NCI-H774 (cell line): ENCODE measurements around the gene MPPED2.
A peak's percentile ranks its signal among the peaks of the same experiment; 100 is the strongest.

Experiments used
- DNase-seq: peaks from one replicate; lab custom pipeline; 2025; lab: John Stamatoyannopoulos, UW

MPPED2 gene

GRCh38 chr11:30533445-30533947, 52.7 kb downstream of the MPPED2 start:
- DNase-seq: no peak

GRCh38 chr11:30527566-30527965, 58.6 kb downstream of the MPPED2 start:
- no peak for DNase-seq

- DNase-seq: no peak
Observed at GRCh38 chr11:30526558-30526957, 59.6 kb downstream of the MPPED2 start.

- DNase-seq: no peak
Observed at GRCh38 chr11:30522536-30523243, 63.5 kb downstream of the MPPED2 start.

GRCh38 chr11:30521297-30522071, 64.7 kb downstream of the MPPED2 start:
- no peak for DNase-seq

GRCh38 chr11:30513087-30513486, 73.1 kb downstream of the MPPED2 start:
- DNase-seq: no peak

- no peak for DNase-seq
Observed at GRCh38 chr11:30511408-30511807, 74.7 kb downstream of the MPPED2 start.

GRCh38 chr11:30510750-30511149, 75.4 kb downstream of the MPPED2 start:
- no peak for DNase-seq

- no peak for DNase-seq
Observed at GRCh38 chr11:30509364-30509763, 76.8 kb downstream of the MPPED2 start.

GRCh38 chr11:30508594-30508993, 77.6 kb downstream of the MPPED2 start:
- DNase-seq: no peak

GRCh38 chr11:30505603-30506002, 80.5 kb downstream of the MPPED2 start:
- DNase-seq: no peak

GRCh38 chr11:30504468-30504867, 81.7 kb downstream of the MPPED2 start:
- no peak for DNase-seq

GRCh38 chr11:30503156-30503555, 83.0 kb downstream of the MPPED2 start:
- no peak for DNase-seq

- no peak for DNase-seq
Observed at GRCh38 chr11:30502305-30502704, 83.8 kb downstream of the MPPED2 start.

GRCh38 chr11:30501744-30502143, 84.4 kb downstream of the MPPED2 start:
- DNase-seq: no peak

GRCh38 chr11:30499940-30500339, 86.2 kb downstream of the MPPED2 start:
- no peak for DNase-seq

GRCh38 chr11:30497600-30497999, 88.6 kb downstream of the MPPED2 start:
- DNase-seq: no peak

- DNase-seq: no peak
Observed at GRCh38 chr11:30496935-30497334, 89.2 kb downstream of the MPPED2 start.

- no peak for DNase-seq
Observed at GRCh38 chr11:30495437-30495836, 90.7 kb downstream of the MPPED2 start.

GRCh38 chr11:30489511-30489910, 96.6 kb downstream of the MPPED2 start:
- DNase-seq: no peak

GRCh38 chr11:30489076-30489475, 97.1 kb downstream of the MPPED2 start:
- DNase-seq: no peak

GRCh38 chr11:30488304-30488998, 97.7 kb downstream of the MPPED2 start:
- DNase-seq: peak; percentile 34
